PC-3 (cell line): ENCODE data around the gene PPIF. TPM values are rescaled to one million over a fixed set of nuclear protein-coding genes. Genes with fewer than 3 reads are reported as not detected.

Experiments
- ATAC-seq: fragments of 200-7000 bp; cut with Tn5 transposase; 2 replicates; pipeline ENCODE4 v1.9.1; 2020; ENCODE audit warnings: mild to moderate bottlenecking, moderate library complexity
- BruUV-seq: library from RNA; stranded (reverse); fragments of 400-500 nt; replicated peaks from 2 replicates; lab custom pipeline; 2021; lab: Mats Ljungman, UMichigan
- CTCF ChIA-PET: fragments of 300-600 bp; sonication (Branson Sonifier 250); formaldehyde crosslinking; loops from one replicate; lab custom pipeline; 2022; ENCODE audit warnings: antibody characterized with exemption; lab: Charles Lee
- POLR2A ChIA-PET: fragments of 300-600 bp; sonication (Branson Sonifier 250); formaldehyde crosslinking; loops from one replicate; lab custom pipeline; 2022; ENCODE audit warnings: antibody characterized with exemption; ENCODE audit not compliant: unreplicated experiment; lab: Charles Lee
- DNase-seq: peaks from one replicate; pipeline ENCODE4 v3.0.0-alpha.2; 2015
- H2AFZ ChIP-seq: fragments of 300-600 bp; sonication (generic); 2 replicates; pipeline ENCODE4 v1.6.0; 2016; ENCODE audit warnings: antibody characterized with exemption, low read length
- H3F3A ChIP-seq: fragments of 300-600 bp; sonication (generic); one replicate; pipeline ENCODE4 v1.6.0; 2017; ENCODE audit warnings: antibody characterized with exemption, low read length, control low read depth, mild to moderate bottlenecking; ENCODE audit not compliant: unreplicated experiment
- H3K27ac ChIP-seq: fragments of 300-600 bp; sonication (generic); 2 replicates; pipeline ENCODE4 v1.5.1; 2016; ENCODE audit warnings: mild to moderate bottlenecking, low read length
- H3K27me3 ChIP-seq: fragments of 300-600 bp; sonication (generic); 2 replicates; pipeline ENCODE4 v1.6.1; 2016; ENCODE audit warnings: low read length, mixed read lengths
- H3K36me3 ChIP-seq: fragments of 300-600 bp; sonication (generic); 2 replicates; pipeline ENCODE4 v1.6.1; 2016; ENCODE audit warnings: low read depth, mixed run types, low read length, mixed read lengths
- H3K4me1 ChIP-seq: fragments of 300-600 bp; sonication (generic); 2 replicates; pipeline ENCODE4 v1.5.1; 2016; ENCODE audit warnings: low read length; ENCODE audit not compliant: insufficient read depth
- H3K4me2 ChIP-seq: fragments of 300-600 bp; sonication (generic); 2 replicates; pipeline ENCODE4 v1.6.0; 2016; ENCODE audit warnings: low read length
- H3K4me3 ChIP-seq: fragments of 300-600 bp; sonication (generic); 2 replicates; pipeline ENCODE4 v1.5.1; 2016; ENCODE audit warnings: mild to moderate bottlenecking, low read length, mixed read lengths
- H3K79me2 ChIP-seq: fragments of 300-600 bp; sonication (generic); 2 replicates; pipeline ENCODE4 v1.6.1; 2017; ENCODE audit warnings: low read length, mixed read lengths
- H3K9ac ChIP-seq: fragments of 300-600 bp; sonication (generic); 2 replicates; pipeline ENCODE4 v1.6.0; 2016; ENCODE audit warnings: mild to moderate bottlenecking, low read length
- H3K9me2 ChIP-seq: fragments of 300-600 bp; sonication (generic); replicated peaks from 2 replicates; pipeline ENCODE4 v1.6.1; 2016; ENCODE audit warnings: mixed run types, low read length, mixed read lengths
- H3K9me3 ChIP-seq: fragments of 300-600 bp; sonication (generic); 2 replicates; pipeline ENCODE4 v1.6.1; 2016; ENCODE audit warnings: low read length, mixed read lengths
- H4K20me1 ChIP-seq: fragments of 300-600 bp; sonication (generic); 2 replicates; pipeline ENCODE4 v1.6.1; 2016; ENCODE audit warnings: low read length, mixed read lengths
- EZH2 ChIP-seq: fragments of 300-600 bp; sonication (generic); IDR thresholded peaks from one replicate; pipeline ENCODE4 v1.6.1; 2017; ENCODE audit warnings: antibody characterized with exemption, mild to moderate bottlenecking, low read length; ENCODE audit not compliant: unreplicated experiment
- EZH2phosphoT487 ChIP-seq: fragments of 300-600 bp; sonication (generic); IDR thresholded peaks from 2 replicates; pipeline ENCODE4 v1.6.1; 2018; ENCODE audit warnings: mild to moderate bottlenecking, antibody characterized with exemption, low read length, borderline replicate concordance
- intact Hi-C: fragments of 100-400 bp; cut with micrococcal nuclease; formaldehyde crosslinking; loops from 2 replicates; pipeline ENCODE4 v1.9.0; 2023
- total RNA-seq: library from RNA; depleted of rRNA; stranded (reverse); fragments of >200 nt; gene quantifications from 2 replicates; pipeline ENCODE4 v1.2.3, GENCODE V29; 2014
- TF ChIP-seq, protein P1 (sequence below): fragments of 300-600 bp; sonication (generic); conservative IDR thresholded peaks from 2 replicates; pipeline ENCODE4 v1.5.1; 2017; ENCODE audit warnings: antibody characterized with exemption, low read depth, mild to moderate bottlenecking, low read length

Gene PPIF
- total RNA-seq, 1 experiment from 2014 or later, result 381 TPM

DNA sequence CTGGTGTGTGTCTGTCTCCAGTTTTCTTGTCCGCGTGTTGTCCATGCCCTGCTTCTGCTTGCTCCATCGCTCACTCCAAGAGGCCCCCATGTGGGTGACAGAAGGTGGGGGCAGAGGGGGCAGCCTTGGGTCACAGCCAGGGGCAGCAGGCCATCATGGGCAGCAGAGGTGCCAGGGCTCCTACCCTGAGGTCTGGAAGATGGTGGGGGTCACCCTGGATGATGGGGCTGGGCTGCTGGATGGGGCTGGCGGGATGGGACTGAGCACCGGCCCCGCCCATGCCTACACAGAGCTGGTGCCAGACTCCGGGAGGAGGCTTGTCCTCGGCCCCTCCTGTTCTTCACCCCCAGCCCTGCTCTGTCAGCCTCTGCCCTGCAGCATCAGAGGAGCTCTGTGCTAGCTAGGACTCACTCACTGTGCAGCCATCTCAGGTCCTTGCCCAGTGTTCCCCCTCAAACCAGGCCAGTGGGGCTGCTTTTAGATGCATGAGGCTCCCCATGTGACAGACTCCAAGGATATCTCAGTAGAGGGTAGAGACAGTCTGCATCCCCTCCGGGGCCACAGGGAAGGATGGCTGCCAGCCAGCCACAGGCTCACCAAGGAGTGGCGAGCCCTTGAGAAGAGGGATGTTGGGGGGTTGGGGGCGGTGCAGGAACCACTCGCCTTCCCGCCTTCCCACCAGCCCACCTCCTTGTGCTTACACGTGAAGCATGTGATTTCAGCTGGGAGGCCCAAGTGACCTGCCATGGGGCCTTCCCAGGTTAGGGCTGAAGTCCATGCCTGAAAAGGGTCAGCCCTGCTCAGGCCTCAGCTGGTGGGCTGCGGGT, 35.5 kb upstream of the PPIF start:
- no peak overlapping the region for H3K4me3 ChIP-seq
- ATAC-seq, result peak; percentile 2; the same call in 1 of the 2 replicates
- no peak overlapping the region for H3K4me2 ChIP-seq
- peaks cover 4% of the 10 kb centered on the region for H3F3A ChIP-seq
- H3K9ac ChIP-seq, result no peak overlapping the region
- no peak overlapping the region for H2AFZ ChIP-seq
- ChIA-PET CTCF (no interaction called here), POLR2A (no interaction called here)
- no peak overlapping the region for H3K27ac ChIP-seq
- BruUV-seq, result no TSS peak
- peaks cover 4% of the 10 kb centered on the region for H3K4me1 ChIP-seq
- H3K9me2 ChIP-seq, result no peaks in the 10 kb centered on the region
- H3K27me3 ChIP-seq, result no peaks in the 10 kb centered on the region
- H3K9me3 ChIP-seq, result no peaks in the 10 kb centered on the region
- intact Hi-C loops, result no loop called here
- H3K79me2 ChIP-seq, result no peaks in the 10 kb centered on the region
- peaks cover 35% of the 10 kb centered on the region; the same call in 1 of the 2 replicates for H3K36me3 ChIP-seq
- no peaks in the 10 kb centered on the region for H4K20me1 ChIP-seq
- TF ChIP-seq EZH2, result no peak
- TF ChIP-seq, protein P1, sequence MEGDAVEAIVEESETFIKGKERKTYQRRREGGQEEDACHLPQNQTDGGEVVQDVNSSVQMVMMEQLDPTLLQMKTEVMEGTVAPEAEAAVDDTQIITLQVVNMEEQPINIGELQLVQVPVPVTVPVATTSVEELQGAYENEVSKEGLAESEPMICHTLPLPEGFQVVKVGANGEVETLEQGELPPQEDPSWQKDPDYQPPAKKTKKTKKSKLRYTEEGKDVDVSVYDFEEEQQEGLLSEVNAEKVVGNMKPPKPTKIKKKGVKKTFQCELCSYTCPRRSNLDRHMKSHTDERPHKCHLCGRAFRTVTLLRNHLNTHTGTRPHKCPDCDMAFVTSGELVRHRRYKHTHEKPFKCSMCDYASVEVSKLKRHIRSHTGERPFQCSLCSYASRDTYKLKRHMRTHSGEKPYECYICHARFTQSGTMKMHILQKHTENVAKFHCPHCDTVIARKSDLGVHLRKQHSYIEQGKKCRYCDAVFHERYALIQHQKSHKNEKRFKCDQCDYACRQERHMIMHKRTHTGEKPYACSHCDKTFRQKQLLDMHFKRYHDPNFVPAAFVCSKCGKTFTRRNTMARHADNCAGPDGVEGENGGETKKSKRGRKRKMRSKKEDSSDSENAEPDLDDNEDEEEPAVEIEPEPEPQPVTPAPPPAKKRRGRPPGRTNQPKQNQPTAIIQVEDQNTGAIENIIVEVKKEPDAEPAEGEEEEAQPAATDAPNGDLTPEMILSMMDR, result no peak
- TF ChIP-seq EZH2phosphoT487, result no peak
- DNase-seq, result no peak

DNA sequence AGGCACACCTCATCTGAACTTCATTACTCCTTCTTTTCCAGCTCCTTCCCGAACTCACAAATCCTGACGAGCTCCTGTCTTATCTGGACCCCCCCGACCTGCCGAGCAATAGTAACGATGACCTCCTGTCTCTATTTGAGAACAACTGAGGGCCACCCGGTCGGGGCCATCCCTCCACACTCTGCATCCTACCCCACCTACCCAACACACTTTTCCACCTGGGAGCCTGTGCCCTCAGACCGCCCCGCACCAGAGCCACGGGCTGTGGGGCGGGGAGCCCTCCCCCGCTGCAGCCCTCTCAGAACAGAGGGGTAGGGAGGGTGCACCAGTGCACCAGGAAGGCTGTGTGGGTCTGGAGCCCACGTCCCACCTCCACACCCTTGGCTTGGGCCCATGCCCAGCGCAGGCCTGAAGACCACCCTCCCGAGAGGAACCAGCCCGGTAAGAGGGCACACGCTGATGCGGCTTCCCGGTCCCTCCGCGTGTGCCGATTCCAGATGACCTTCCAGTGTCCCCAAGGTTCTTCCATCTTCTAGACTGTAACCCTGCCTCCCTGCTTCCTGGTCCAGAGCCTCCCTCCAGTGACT, 34.6 kb upstream of the PPIF start:
- peaks cover 33% of the 10 kb centered on the region; the same call in 1 of the 2 replicates for H3K36me3 ChIP-seq
- DNase-seq (no peak), ATAC-seq (no peak)
- no peak overlapping the region for H3K9ac ChIP-seq
- H3K9me3 ChIP-seq, result no peaks in the 10 kb centered on the region
- ChIA-PET CTCF (no interaction called here), POLR2A (no interaction called here)
- no peak overlapping the region for H3K4me3 ChIP-seq
- no peak overlapping the region for H2AFZ ChIP-seq
- H3K9me2 ChIP-seq, result no peaks in the 10 kb centered on the region
- no TSS peak for BruUV-seq
- intact Hi-C loops, result no loop called here
- H3F3A ChIP-seq, result peaks cover 4% of the 10 kb centered on the region
- no peaks in the 10 kb centered on the region for H4K20me1 ChIP-seq
- no peak overlapping the region for H3K27ac ChIP-seq
- no peaks in the 10 kb centered on the region for H3K27me3 ChIP-seq
- H3K79me2 ChIP-seq, result no peaks in the 10 kb centered on the region
- no peak overlapping the region for H3K4me2 ChIP-seq
- TF ChIP-seq EZH2phosphoT487 (no peak), EZH2 (no peak)
- TF ChIP-seq, protein P1, result no peak
- H3K4me1 ChIP-seq, result peaks cover 13% of the 10 kb centered on the region

DNA sequence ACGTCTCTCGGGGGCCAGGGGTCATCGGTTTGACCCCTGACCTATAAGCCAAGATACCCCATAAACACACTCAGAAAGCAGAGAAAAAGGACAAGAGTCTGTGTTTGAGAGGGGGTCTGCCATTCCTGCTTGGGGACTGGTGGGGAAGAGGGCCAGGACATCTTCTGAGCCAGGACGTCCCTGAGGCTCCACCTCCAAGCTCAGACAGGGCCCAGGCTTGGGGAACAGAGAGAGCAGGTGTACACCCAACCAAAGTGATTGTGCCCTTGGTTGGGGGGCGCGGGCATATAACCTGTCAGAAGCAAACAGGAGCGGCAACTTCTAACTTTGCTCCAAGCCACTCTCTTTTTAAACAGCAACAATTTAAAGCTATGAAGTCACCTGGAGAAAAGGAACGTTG, 33.9 kb upstream of the PPIF start:
- no peaks in the 10 kb centered on the region for H3K27me3 ChIP-seq
- no peaks in the 10 kb centered on the region for H4K20me1 ChIP-seq
- intact Hi-C loops, result no loop called here
- ATAC-seq (no peak), DNase-seq (no peak)
- H3K9ac ChIP-seq, result no peak overlapping the region
- BruUV-seq, result no TSS peak
- no peak overlapping the region for H3K4me2 ChIP-seq
- H3K36me3 ChIP-seq, result peaks cover 26% of the 10 kb centered on the region; the same call in 1 of the 2 replicates
- no peak overlapping the region for H3K27ac ChIP-seq
- H2AFZ ChIP-seq, result no peak overlapping the region
- peaks cover 19% of the 10 kb centered on the region for H3K4me1 ChIP-seq
- ChIA-PET POLR2A (no interaction called here), CTCF (no interaction called here)
- peaks cover 4% of the 10 kb centered on the region for H3F3A ChIP-seq
- no peaks in the 10 kb centered on the region for H3K9me2 ChIP-seq
- no peak overlapping the region for H3K4me3 ChIP-seq
- no peaks in the 10 kb centered on the region for H3K79me2 ChIP-seq
- TF ChIP-seq EZH2phosphoT487 (no peak), EZH2 (no peak)
- TF ChIP-seq, protein P1, result no peak
- no peaks in the 10 kb centered on the region for H3K9me3 ChIP-seq
